Lower leg skin (tissue), 3 donors: ENCODE measurements around the gene PRG3.

Experiments used
- CTCF ChIP-seq, 3 donors: fragments of 450-650 bp; IDR thresholded peaks; one replicate each; pipeline ENCODE4 v1.5.1; 2016; ENCODE audit warnings: antibody characterized with exemption in 3 of 3, mild to moderate bottlenecking in 3 of 3, moderate library complexity in 2 of 3
- POLR2A ChIP-seq, 2 donors: fragments of 450-650 bp; IDR thresholded peaks; one replicate each; pipeline ENCODE4 v1.6.1; 2016 to 2017; ENCODE audit warnings: antibody characterized with exemption in 2 of 2, mild to moderate bottlenecking in 1 of 2, moderate library complexity in 1 of 2

GRCh38 chr11:57358543-57358961 is 22.4 kb downstream of the PRG3 start:
- TF ChIP-seq CTCF (IDR thresholded peaks at IDR 0.05) (no peak), POLR2A (IDR thresholded peaks at IDR 0.05) (no peak)
